Measurements from ENCODE around the gene GPD2. TPM values are rescaled to one million over a fixed set of nuclear protein-coding genes. Genes with fewer than 3 reads are reported as not detected.

The GPD2 gene
- total and polyA plus RNA-seq, 12 donors, result 3.7 to 20.9 (median 14.3) TPM

- H3K9me3 ChIP-seq, result no peaks in the 10 kb centered on the region
- intact Hi-C loops (cut with DNase I), result loop anchor here in 5 of 10 donors (10.0 kb wide), 4 partner anchors 86 to 154 kb away; partner anchors contain the start of gene NR4A2 (in 1 of the 5)
- H3K27me3 ChIP-seq, result no peaks in the 10 kb centered on the region
- H3K4me3 ChIP-seq, result no peak overlapping the region
- WGBS, 2 donors, result 78 to 86% methylated on average over 2 of the region's 2 CpGs
- no peak for TF ChIP-seq CTCF (IDR thresholded peaks at IDR 0.05)
- H3K27ac ChIP-seq, result peak overlapping the region in 1 of 10 donors; percentile 74
- H3K4me1 ChIP-seq, result peaks cover 0 to 25% (median 6%) of the 10 kb centered on the region in 9 donors
- no peaks in the 10 kb centered on the region for H3K36me3 ChIP-seq
- no peak for ATAC-seq
- no peak for DNase-seq
These were observed 5.8 kb upstream of the GPD2 start for GRCh38 chr2:156430236-156430979.

- Histone ChIP-seq H3K36me3 (no peaks in the 10 kb centered on the region), H3K27ac (peak overlapping the region in 2 of 10 donors; percentile 2 to 74), H3K4me1 (peaks cover 0 to 26% (median 7%) of the 10 kb centered on the region in 9 donors), H3K4me3 (no peak overlapping the region), H3K27me3 (no peaks in the 10 kb centered on the region), H3K9me3 (no peaks in the 10 kb centered on the region)
- intact Hi-C loops (cut with DNase I), result loop anchor here in 5 of 10 donors (10.0 kb wide), 4 partner anchors 86 to 154 kb away; partner anchors contain the start of gene NR4A2 (in 1 of the 5)
- WGBS, 2 donors, result 89 to 91% methylated on average over 1 of the region's 1 CpG
- ATAC-seq (no peak), DNase-seq (no peak)
- TF ChIP-seq CTCF (IDR thresholded peaks at IDR 0.05), result no peak
These were observed 5.2 kb upstream of the GPD2 start for GRCh38 chr2:156430980-156431358.

- H3K27me3 ChIP-seq, result no peaks in the 10 kb centered on the region
- H3K36me3 ChIP-seq, result no peaks in the 10 kb centered on the region
- H3K4me1 ChIP-seq, result peaks cover 5 to 52% (median 24%) of the 10 kb centered on the region in 9 donors
- no peak for ATAC-seq
- H3K27ac ChIP-seq, result peak overlapping the region; percentile 92 to 100 (median 99)
- peak overlapping the region in 8 of 10 donors; percentile 62 to 92 (median 76) for H3K4me3 ChIP-seq
- DNase-seq, result no peak
- no peak for TF ChIP-seq CTCF (IDR thresholded peaks at IDR 0.05)
- H3K9me3 ChIP-seq, result no peaks in the 10 kb centered on the region
- WGBS, 2 donors, result 54 to 62% methylated on average over 8 of the region's 8 CpGs
- intact Hi-C loops (cut with DNase I), result loop anchor here in 6 of 10 donors (5.0 to 10.0 kb wide), 6 partner anchors 32 to 150 kb away; partner anchors contain the start of gene NR4A2 (in 1 of the 6)
These were observed 1.5 kb upstream of the GPD2 start for GRCh38 chr2:156434461-156435291.

- Histone ChIP-seq H3K9me3 (no peaks in the 10 kb centered on the region), H3K27ac (peak overlapping the region; percentile 92 to 100 (median 99)), H3K4me1 (peaks cover 5 to 52% (median 24%) of the 10 kb centered on the region in 9 donors), H3K4me3 (peak overlapping the region; percentile 45 to 92 (median 72)), H3K36me3 (no peaks in the 10 kb centered on the region), H3K27me3 (no peaks in the 10 kb centered on the region)
- TF ChIP-seq CTCF (IDR thresholded peaks at IDR 0.05), result no peak
- ATAC-seq (peak in 5 of 8 donors; percentile 11 to 39 (median 37)), DNase-seq (no peak)
- intact Hi-C loops (cut with DNase I), result loop anchor here in 6 of 10 donors (5.0 to 10.0 kb wide), 6 partner anchors 33 to 149 kb away; partner anchors contain the start of gene NR4A2 (in 1 of the 6)
- 3 to 4% methylated on average over 13 to 18 of the region's 18 CpGs for WGBS, 2 donors
These were observed 822 bp upstream of the GPD2 start for GRCh38 chr2:156435396-156435717.
